ENCODE data around the gene CCDC97. TPM values are rescaled to one million over a fixed set of nuclear protein-coding genes. Genes with fewer than 3 reads are reported as not detected.
A peak's percentile ranks its signal among the peaks of the same experiment; 100 is the strongest.

The CCDC97 gene
- total RNA-seq, 2 donors from 2014 or later = 10.6 to 11.2 TPM

DNA sequence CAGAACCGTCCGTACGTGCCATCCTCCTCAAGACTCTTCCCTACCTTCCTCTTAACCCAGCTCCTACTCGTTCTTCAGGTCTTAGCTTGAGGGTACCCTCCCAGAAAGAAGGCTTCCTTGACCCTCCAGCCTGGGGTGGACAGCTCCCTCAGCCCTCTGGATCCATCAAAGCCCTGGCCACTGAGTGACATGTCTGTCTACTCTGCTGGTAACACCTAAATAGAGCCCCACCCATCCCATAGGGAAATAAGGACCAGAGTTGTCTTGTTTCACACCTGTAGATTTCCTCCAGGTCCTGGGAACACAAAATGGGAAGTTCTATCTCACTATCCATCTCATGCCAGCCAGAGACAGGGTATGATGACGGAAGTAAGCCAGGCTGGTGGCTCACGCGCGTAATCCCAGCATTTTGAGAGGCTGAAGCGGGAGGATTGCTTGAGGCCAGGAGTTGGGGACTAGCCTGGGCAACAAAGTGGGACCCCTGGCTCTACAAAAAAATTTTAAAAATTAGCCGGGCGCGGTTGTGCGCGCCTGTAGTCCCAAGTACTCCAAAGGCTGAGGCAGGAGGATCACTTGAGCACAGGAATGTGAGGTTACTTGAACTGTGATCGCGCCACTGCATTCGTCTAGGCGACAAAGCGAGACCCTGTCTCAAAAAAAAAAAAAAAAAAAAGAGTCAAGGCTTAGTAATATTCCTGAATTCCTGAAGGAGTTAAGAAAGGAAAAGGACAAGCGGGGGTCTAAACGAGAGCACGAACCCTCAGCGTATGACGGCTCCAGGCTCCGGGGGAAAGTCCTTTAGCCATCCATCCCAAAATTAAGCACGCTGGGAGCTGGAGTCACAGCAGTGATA is 566 bp upstream of the CCDC97 start:
- DNase-seq = peak in 1 of 4 donors; percentile 41
- peak overlapping the region; percentile 26 to 72 for H3K4me3 ChIP-seq
- WGBS, 2 donors = 5% methylated on average over 26 of the region's 26 CpGs
- no peak for TF ChIP-seq POLR2A (IDR thresholded peaks at IDR 0.05)
- TF ChIP-seq, protein P1, sequence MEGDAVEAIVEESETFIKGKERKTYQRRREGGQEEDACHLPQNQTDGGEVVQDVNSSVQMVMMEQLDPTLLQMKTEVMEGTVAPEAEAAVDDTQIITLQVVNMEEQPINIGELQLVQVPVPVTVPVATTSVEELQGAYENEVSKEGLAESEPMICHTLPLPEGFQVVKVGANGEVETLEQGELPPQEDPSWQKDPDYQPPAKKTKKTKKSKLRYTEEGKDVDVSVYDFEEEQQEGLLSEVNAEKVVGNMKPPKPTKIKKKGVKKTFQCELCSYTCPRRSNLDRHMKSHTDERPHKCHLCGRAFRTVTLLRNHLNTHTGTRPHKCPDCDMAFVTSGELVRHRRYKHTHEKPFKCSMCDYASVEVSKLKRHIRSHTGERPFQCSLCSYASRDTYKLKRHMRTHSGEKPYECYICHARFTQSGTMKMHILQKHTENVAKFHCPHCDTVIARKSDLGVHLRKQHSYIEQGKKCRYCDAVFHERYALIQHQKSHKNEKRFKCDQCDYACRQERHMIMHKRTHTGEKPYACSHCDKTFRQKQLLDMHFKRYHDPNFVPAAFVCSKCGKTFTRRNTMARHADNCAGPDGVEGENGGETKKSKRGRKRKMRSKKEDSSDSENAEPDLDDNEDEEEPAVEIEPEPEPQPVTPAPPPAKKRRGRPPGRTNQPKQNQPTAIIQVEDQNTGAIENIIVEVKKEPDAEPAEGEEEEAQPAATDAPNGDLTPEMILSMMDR (IDR thresholded peaks at IDR 0.05) = no peak
- no peaks in the 10 kb centered on the region for H3K9me3 ChIP-seq
- peak overlapping the region; percentile 88 to 97 (median 94) for H3K27ac ChIP-seq
- H3K4me1 ChIP-seq = peaks cover 30% of the 10 kb centered on the region
- peak; percentile 27 for ATAC-seq
- H3K27me3 ChIP-seq = no peaks in the 10 kb centered on the region
- intact Hi-C loops (cut with DNase I) = no loop called here
- H3K36me3 ChIP-seq (replicated peaks in 1 of 2; ENCODE audit: insufficient read depth in 1 of 2, low read depth in 2 of 2) = peaks cover 5 to 20% of the 10 kb centered on the region in 2 donors

- ATAC-seq = no peak
- peak overlapping the region in 1 of 2 donors; percentile 72 for H3K4me3 ChIP-seq
- peak overlapping the region in 1 of 4 donors; percentile 94 for H3K27ac ChIP-seq
- H3K9me3 ChIP-seq = no peaks in the 10 kb centered on the region
- WGBS, 2 donors = 42 to 49% methylated on average over 5 of the region's 5 CpGs
- no peak for DNase-seq
- TF ChIP-seq, protein P1 (IDR thresholded peaks at IDR 0.05) = no peak
- TF ChIP-seq POLR2A (IDR thresholded peaks at IDR 0.05) = no peak
- peaks cover 5 to 8% of the 10 kb centered on the region in 2 donors for H3K36me3 ChIP-seq (replicated peaks in 1 of 2; ENCODE audit: insufficient read depth in 1 of 2, low read depth in 2 of 2)
- intact Hi-C loops (cut with DNase I) = no loop called here
- H3K4me1 ChIP-seq = peaks cover 30% of the 10 kb centered on the region
- no peaks in the 10 kb centered on the region for H3K27me3 ChIP-seq
Observed at GRCh38 chr19:41311072-41311471, 1.1 kb downstream of the CCDC97 start.

- intact Hi-C loops (cut with DNase I) = no loop called here
- Histone ChIP-seq H3K9me3 (no peaks in the 10 kb centered on the region), H3K27me3 (no peaks in the 10 kb centered on the region), H3K36me3 (replicated peaks in 1 of 2; ENCODE audit: insufficient read depth in 1 of 2, low read depth in 2 of 2) (peaks cover 2 to 9% of the 10 kb centered on the region in 2 donors), H3K4me1 (peaks cover 30% of the 10 kb centered on the region), H3K27ac (no peak overlapping the region), H3K4me3 (no peak overlapping the region)
- ATAC-seq (no peak), DNase-seq (no peak)
- TF ChIP-seq, protein P1 (IDR thresholded peaks at IDR 0.05) = no peak
- WGBS, 2 donors = 84% methylated on average over 8 of the region's 8 CpGs
Observed at GRCh38 chr19:41311613-41312012, 1.6 kb downstream of the CCDC97 start.

GRCh38 chr19:41316306-41316920 is 6.4 kb downstream of the CCDC97 start:
- no peaks in the 10 kb centered on the region for H3K9me3 ChIP-seq
- peaks cover 0 to 22% of the 10 kb centered on the region in 2 donors for H3K36me3 ChIP-seq (replicated peaks in 1 of 2; ENCODE audit: insufficient read depth in 1 of 2, low read depth in 2 of 2)
- DNase-seq (no peak), ATAC-seq (no peak)
- TF ChIP-seq, protein P1 (IDR thresholded peaks at IDR 0.05) = no peak
- H3K27ac ChIP-seq = no peak overlapping the region
- no peak overlapping the region for H3K4me3 ChIP-seq
- intact Hi-C loops (cut with DNase I) = no loop called here
- peaks cover 2% of the 10 kb centered on the region for H3K4me1 ChIP-seq
- no peaks in the 10 kb centered on the region for H3K27me3 ChIP-seq
- WGBS, 2 donors = 96 to 99% methylated on average over 10 to 24 of the region's 24 CpGs
